Hematopoietic multipotent progenitor cell treated with erythropoietin and hydrocortisone succinate and interleukin-3 and kit ligand, for 8 days (in vitro differentiated cells): ENCODE data around the gene KRTAP10-10.
"Not testable (repeated sequence)": the region's sequence is repeated elsewhere in the genome, so short reads cannot be mapped to it uniquely, and the experiment has no call there.

Experiments used
- DNase-seq: peaks from one replicate; pipeline ENCODE4 v3.0.0-alpha.2; 2015

Gene KRTAP10-10

GRCh38 chr21:44637018-44637850, at the start of gene KRTAP10-10:
KRTAP10-10 (plus strand) TSS chr21:44637356; CDS start chr21:44637418, 62 bp downstream.
- no peak for DNase-seq

- no peak for DNase-seq
Observed at GRCh38 chr21:44589094-44589493, 48.1 kb upstream of the KRTAP10-10 start.

DNA sequence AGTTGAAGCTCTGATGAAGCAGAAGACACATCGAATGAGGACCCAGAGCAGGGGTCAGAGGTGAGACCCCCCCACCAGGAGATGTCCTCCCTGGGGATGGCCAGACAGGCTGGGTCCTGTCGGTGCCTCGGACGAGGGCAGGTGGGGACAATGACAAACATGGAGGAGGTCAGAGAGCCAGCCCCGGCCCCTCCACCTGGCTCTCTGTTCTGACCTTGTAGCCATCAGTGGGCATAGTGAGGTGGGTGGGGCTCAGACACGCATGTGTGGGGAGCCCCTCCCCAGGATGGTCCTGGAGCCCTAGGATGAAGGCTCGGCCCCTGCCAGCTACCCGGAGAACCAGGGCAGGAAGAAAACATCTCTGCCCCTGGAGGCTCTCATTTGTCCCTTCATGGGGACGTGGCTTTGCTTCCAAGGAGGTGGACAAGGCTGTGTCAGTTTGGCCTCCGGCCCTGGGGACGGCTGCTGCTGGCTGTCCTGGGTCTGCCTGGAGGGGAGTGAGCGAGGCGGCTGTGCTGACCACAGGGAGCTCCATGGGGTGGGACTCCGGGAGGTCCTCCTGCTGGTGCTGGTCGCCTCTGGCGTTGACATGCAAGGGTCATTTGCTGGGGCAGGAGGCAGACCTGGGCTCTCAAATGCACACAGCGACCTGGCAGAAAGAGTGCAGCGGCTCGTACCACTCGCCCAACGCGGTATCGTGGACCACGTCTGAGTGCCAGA, 47.4 kb upstream of the KRTAP10-10 start:
- no peak for DNase-seq

DNA sequence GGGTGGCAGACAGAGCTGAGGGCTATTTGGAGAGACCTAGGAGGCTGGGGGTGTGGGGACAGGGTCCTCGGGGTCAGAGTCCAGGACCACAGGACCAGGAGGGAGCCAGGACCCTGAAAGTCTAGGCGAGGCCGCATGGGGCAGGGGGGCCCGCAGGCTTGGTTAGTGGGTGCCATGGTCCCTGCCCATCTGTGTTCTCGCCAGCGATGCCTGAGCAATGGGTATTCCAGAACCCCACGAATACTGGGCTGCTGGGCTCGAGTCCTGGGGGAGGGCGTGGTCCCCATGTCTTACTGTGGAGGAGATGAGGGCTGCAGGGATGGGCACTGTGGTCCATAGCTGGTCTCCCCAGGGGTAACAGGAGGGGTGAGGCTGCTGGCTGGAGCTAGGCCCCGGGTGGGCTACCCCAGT, 46.8 kb upstream of the KRTAP10-10 start:
- no peak for DNase-seq

DNA sequence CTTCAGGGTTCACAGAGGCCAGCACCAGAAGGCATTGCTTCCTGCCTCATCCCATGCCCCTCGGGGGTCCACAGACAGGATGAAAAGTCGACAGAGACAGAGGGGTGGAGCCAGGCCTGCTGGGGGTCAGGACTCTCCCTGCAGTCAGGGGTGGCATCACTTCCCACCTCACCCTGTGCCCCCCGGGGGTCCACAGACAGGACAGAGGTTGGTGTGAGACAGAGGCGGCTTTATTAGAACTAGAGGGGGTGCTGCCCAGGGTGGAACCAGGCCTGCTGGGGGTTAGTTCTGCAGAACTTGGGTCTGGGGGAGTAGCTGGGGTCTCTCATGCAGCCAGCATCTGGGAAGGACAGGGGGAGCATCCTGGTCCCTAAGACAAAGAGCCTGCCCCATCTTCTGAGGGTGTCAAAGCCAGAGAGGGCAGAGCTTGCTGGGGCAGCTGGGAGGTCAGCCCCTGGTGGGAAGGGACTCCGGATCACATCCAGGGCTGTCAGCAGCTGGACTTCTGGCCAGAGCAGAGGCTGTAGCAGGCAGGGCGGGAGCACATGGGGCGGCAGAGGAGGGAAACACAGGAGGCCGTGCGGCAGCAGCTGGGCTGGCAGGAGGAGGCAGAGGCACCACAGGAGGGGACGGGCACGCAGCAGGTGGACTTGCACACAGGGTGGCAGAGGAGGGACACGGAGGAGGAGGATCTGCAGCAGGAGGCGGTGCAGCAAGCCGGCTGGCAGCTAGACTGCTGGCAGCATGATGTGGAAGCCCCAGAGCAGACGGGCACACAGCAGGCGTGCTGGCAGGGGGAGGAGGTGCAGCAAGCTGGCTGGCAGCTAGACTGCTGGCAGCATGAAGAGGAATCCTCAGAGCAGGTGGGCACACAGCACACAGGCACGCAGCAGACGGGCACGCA, 46.0 kb upstream of the KRTAP10-10 start:
- not testable (repeated sequence) for DNase-seq

DNA sequence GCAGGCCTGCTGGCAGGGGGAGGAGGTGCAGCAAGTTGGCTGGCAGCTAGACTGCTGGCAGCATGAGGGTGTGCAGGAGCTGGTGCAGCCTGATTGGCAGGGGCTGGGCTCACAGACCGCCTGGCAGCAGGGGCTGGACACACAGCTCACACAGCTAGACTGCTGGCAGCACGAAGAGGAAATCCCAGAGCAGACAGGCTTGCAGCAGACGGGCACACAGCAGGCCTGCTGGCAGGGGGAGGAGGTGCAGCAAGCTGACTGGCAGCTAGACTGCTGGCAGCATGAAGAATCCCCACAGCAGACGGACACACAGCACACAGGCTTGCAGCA, 45.4 kb upstream of the KRTAP10-10 start:
- not testable (repeated sequence) for DNase-seq

DNA sequence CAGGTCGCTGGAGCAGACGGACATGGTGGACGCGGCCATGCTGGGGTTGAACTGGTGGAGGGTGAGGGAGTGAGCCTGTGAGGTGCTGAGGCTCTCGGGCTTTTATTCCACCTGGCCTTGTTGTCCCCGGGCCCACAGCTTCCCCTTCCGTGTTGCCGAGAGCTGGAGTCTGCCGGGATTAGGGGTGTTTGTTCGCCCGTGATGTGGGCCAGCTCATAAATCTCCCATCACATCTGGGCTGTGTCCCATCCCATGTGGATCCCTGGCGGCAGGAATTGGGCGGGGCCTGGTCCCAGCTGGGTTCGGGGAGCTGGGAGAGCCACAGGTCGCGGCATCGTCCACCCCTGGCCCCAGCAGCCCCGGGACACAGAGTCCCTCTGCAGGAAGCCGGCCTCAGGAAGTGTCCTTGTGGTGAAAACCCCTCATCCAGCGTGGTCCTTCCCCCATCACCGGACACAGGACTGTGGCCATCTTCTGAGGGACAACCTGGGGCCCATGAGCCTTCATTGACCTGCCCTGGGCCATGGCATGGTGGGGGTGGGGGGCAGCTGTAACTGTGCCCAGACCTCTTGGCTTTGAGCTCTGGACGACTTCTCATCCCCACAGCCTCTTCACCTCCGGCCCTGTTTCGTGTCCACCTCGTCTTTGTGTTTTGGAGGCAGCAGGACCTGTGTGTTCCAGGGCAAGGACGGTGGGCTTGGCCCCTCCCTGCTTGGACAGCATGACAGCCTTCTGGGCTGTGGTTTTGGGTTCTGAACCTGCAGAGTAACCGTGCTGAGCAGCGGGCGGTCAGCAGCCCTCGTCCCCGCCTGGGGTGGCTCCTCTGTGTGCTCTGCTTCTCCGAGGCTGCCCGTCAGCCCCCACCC, 44.5 kb upstream of the KRTAP10-10 start, which contains the start of gene KRTAP10-6:
TSS of gene KRTAP10-6 (minus strand) at position 60 of the 866 bp plus-strand sequence. CDS start at position 39, 21 bp downstream.
- DNase-seq: no peak

DNA sequence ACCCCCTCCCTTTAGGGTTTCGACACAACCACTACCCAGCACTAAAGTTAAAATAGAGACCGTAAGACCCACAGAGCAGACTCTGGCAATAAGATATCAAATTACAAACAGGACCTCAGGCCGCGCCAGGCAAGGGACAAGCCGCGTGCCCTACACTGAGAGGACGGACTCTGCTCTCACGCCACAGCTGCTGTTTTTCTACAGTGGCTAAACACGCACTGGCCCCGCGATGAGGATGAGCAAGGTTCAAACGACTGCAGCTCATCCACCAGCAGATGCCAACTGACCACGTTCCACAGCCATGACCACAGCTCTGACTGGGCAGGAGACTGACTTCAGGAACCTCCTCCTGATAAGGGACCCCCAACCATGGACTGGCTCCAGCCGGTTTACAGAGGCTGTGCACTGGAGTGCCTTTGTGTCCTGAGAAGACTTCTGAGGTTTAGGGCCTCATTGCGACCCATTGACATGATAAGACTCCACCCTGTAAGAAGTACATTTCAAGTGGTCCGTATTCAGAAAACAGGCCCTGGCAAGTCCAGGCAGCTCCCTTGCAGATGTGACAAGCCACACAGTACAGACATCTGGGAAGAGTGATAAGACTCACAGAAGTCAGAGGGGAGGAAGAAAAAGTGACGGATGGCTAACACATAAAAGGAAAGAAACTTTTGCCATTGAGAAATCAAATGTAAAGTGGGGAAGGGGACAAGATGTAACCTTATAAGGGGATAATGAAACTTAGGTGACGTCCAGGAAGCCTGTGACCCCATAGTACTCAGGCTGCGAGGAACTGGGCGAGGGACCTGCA, 43.4 kb upstream of the KRTAP10-10 start:
- DNase-seq: peak; percentile 97

- DNase-seq: no peak
Observed at GRCh38 chr21:44594406-44594916, 42.7 kb upstream of the KRTAP10-10 start.

DNA sequence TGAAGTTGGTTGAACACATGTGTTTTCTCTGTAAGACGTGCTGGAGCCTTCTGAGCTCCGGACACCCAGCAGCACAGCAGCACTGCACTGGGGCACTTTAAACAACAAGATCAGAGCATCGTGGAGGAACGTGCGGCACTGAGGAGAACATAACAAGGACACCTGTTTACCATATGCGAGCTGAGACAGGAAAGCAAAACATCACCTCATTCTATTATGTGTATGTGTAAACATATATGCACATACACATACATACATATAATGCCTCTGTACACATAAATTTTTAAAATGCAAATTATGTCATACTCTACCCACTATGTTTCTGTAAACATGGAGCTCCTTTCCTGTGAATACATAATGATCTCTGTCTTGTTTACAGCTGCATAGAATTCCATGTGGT, 41.6 kb upstream of the KRTAP10-10 start:
- no peak for DNase-seq

DNA sequence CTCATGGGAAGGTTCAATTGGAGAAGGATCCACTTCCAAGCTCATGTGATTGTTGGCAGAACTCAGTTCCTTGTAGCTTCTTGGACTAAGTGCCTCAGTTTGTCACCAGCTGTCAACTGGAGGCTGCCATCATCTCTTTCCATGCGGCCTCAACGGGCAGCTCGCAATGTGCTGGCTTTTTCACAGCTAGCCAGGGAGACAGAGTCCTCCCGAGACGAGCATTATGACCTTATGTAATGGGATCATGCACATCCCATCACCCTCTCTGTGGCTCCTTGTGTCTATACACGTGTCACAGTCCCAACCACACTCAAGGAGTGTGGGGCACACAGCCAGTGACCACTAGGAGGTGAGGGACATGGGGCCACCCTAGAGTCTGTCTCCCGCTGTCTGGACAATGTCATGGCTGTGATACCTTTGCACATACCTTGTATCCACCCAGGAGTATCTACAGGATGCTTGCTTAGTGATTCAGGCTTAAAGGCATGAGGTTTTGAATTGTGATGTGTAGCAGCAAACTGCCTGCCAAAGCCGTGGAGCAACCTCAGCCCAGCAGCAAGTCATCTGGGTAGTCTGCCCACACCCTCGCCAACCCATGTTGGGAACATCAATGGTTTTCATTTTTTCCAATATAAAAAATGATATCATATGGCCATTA, 41.0 kb upstream of the KRTAP10-10 start:
- DNase-seq: no peak

GRCh38 chr21:44598061-44598460, 39.1 kb upstream of the KRTAP10-10 start:
- DNase-seq: no peak

GRCh38 chr21:44599264-44600029, 37.7 kb upstream of the KRTAP10-10 start:
- DNase-seq: no peak

GRCh38 chr21:44600118-44600978, 36.8 kb upstream of the KRTAP10-10 start, which contains the start of gene KRTAP10-7:
KRTAP10-7 (plus strand) TSS chr21:44600597; CDS start chr21:44600622, 25 bp downstream.
- not testable (repeated sequence) for DNase-seq

DNA sequence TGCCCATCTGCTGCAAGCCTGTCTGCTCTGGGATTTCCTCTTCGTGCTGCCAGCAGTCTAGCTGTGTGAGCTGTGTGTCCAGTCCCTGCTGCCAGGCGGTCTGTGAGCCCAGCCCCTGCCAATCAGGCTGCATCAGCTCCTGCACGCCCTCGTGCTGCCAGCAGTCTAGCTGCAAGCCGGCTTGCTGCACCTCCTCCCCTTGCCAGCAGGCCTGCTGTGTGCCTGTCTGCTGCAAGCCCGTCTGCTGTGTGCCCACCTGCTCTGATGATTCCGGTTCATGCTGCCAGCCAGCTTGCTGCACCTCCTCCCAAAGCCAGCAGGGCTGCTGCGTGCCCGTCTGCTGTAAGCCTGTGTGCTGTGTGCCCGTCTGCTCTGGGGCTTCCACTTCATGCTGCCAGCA, 36.1 kb upstream of the KRTAP10-10 start:
- DNase-seq: not testable (repeated sequence)

DNA sequence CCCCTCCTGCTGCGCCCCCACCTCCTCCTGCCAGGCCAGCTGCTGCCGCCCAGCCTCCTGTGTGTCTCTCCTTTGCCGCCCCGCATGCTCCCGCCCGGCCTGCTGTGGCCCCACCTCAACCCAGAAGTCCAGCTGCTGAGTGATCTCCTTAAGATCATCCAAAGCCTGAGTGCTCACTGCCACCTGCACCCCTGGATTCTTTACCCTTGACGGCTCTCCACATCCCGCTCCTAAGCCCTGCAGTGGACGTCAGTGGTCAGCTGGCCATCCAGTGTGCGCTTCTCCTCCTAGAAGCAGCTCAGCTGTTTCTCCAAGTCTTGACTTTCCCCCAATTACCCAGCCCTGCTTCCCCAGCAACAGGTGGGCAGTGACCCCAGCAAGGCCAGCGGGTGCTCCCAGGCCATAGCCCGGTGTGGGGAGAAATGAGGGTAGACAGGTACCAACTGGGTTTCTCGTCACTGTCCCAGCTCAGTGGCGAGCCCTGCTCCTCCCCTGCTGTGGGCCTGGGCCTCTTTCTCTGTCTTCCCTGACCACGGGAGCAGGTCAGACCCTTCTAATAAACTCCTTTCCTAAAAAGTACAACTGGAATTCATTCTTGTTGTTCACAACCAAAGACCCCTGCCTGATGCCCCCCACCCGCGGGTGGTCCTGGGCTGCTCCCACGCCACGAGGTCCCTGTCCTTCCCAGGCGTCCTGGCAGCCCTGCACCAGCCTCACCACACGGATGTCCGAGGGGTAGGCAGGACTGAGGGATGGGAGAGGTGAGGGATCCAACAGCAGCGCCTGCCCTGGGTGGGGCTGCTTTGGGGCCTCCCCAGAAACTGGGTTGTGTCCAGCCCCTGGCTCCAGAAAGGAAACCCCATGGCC, 35.3 kb upstream of the KRTAP10-10 start:
- DNase-seq: no peak

GRCh38 chr21:44602463-44602850, 34.7 kb upstream of the KRTAP10-10 start:
- no peak for DNase-seq
